Thoracic aorta (tissue), 2 donors: ENCODE data around the gene TMTC2. TPM values are rescaled to one million over a fixed set of nuclear protein-coding genes. Genes with fewer than 3 reads are reported as not detected.

Experiments used
- ATAC-seq: fragments of 150-250 bp; one replicate; pipeline ENCODE4 v1.8.0; 2017; ENCODE audit warnings: low read depth; ENCODE audit not compliant: insufficient number of reproducible peaks, low FRiP score
- DNase-seq: peaks from one replicate; pipeline ENCODE4 v3.0.0-alpha.2; 2020; ENCODE audit warnings: low spot score
- H3K27ac ChIP-seq, 2 donors: fragments of 200-600 bp; sonication (generic); 1 replicate in 1 of 2; 2 replicates in 1 of 2; pipeline ENCODE4 v1.5.1; 2016; ENCODE audit warnings: mild to moderate bottlenecking in 2 of 2, moderate library complexity in 2 of 2
- H3K27me3 ChIP-seq: fragments of 200-600 bp; sonication (generic); replicated peaks from 2 replicates; pipeline ENCODE4 v1.6.0; 2016; ENCODE audit warnings: mild to moderate bottlenecking; ENCODE audit not compliant: insufficient read depth
- H3K36me3 ChIP-seq: fragments of 200-600 bp; sonication (generic); one replicate; pipeline ENCODE4 v1.5.1; 2016
- H3K4me1 ChIP-seq, 2 donors: fragments of 200-600 bp; sonication (generic); 1 replicate in 1 of 2; 2 replicates in 1 of 2; pipeline versions ENCODE4 v1.5.1 to v1.6.0; 2016; ENCODE audit warnings: low read depth in 2 of 2, mild to moderate bottlenecking in 1 of 2; ENCODE audit not compliant: control insufficient read depth in 1 of 2
- H3K4me3 ChIP-seq: fragments of 200-600 bp; sonication (generic); 2 replicates; pipeline ENCODE4 v1.5.1; 2016; ENCODE audit warnings: mild to moderate bottlenecking
- H3K9me3 ChIP-seq: fragments of 200-600 bp; sonication (generic); 2 replicates; pipeline ENCODE4 v1.5.1; 2016
- CTCF ChIP-seq: fragments of 200-600 bp; sonication (generic); IDR thresholded peaks from one replicate; pipeline ENCODE4 v1.5.1; 2019; ENCODE audit warnings: antibody characterized with exemption
- total RNA-seq, 2 donors: library from RNA; depleted of rRNA; stranded (reverse); fragments of >200 nt; gene quantifications; one replicate each; pipeline versions ENCODE4 v1.1.0 to v1.2.3, GENCODE V29; 2016

The TMTC2 gene
- total RNA-seq, 2 donors from 2014 or later: 2.8 to 8.6 TPM

- no peak for TF ChIP-seq CTCF
- DNase-seq (no peak), ATAC-seq (no peak)
- Histone ChIP-seq H3K27me3 (no peaks in the 10 kb centered on the region), H3K9me3 (no peaks in the 10 kb centered on the region), H3K4me3 (no peak overlapping the region), H3K27ac (no peak overlapping the region), H3K36me3 (no peaks in the 10 kb centered on the region), H3K4me1 (no peaks in the 10 kb centered on the region)
Observed at GRCh38 chr12:83183132-83183531, 496.4 kb downstream of the TMTC2 start.
